Measurements from ENCODE around the gene ADGRL3.

ADGRL3 gene

GRCh38 chr4:62037571-62037970 is 837.4 kb downstream of the ADGRL3 start:
- DNase-seq = no peak

GRCh38 chr4:62051332-62051731 is 851.2 kb downstream of the ADGRL3 start:
- no peak for DNase-seq

- no peak for DNase-seq
These were observed 853.8 kb downstream of the ADGRL3 start for GRCh38 chr4:62053974-62054373.

- no peak for DNase-seq
These were observed 856.9 kb downstream of the ADGRL3 start for GRCh38 chr4:62057031-62057430.

GRCh38 chr4:62058571-62058970 is 858.4 kb downstream of the ADGRL3 start:
- no peak for DNase-seq

GRCh38 chr4:62070291-62070852 is 870.2 kb downstream of the ADGRL3 start:
- no peak for DNase-seq

GRCh38 chr4:62075089-62075488 is 875.0 kb downstream of the ADGRL3 start:
- DNase-seq = no peak

- DNase-seq = no peak
These were observed 875.4 kb downstream of the ADGRL3 start for GRCh38 chr4:62075521-62075920.

- no peak for DNase-seq
These were observed 877.3 kb downstream of the ADGRL3 start for GRCh38 chr4:62077406-62077805.

- DNase-seq = no peak
These were observed 880.3 kb downstream of the ADGRL3 start for GRCh38 chr4:62080431-62080830.

GRCh38 chr4:62087706-62088105 is 887.6 kb downstream of the ADGRL3 start:
- DNase-seq = no peak

- DNase-seq = no peak
These were observed 893.6 kb downstream of the ADGRL3 start for GRCh38 chr4:62093735-62094134.

GRCh38 chr4:62096881-62097280 is 896.8 kb downstream of the ADGRL3 start:
- no peak for DNase-seq

GRCh38 chr4:62115216-62115615 is 915.1 kb downstream of the ADGRL3 start:
- DNase-seq = no peak

GRCh38 chr4:62117886-62118285 is 917.8 kb downstream of the ADGRL3 start:
- DNase-seq = no peak

GRCh38 chr4:62118558-62118957 is 918.4 kb downstream of the ADGRL3 start:
- no peak for DNase-seq

- no peak for DNase-seq
These were observed 919.1 kb downstream of the ADGRL3 start for GRCh38 chr4:62119195-62119594.

GRCh38 chr4:62126064-62126732 is 926.1 kb downstream of the ADGRL3 start:
- no peak for DNase-seq
